ENCODE data around the gene SUSD4.

Gene SUSD4

DNA sequence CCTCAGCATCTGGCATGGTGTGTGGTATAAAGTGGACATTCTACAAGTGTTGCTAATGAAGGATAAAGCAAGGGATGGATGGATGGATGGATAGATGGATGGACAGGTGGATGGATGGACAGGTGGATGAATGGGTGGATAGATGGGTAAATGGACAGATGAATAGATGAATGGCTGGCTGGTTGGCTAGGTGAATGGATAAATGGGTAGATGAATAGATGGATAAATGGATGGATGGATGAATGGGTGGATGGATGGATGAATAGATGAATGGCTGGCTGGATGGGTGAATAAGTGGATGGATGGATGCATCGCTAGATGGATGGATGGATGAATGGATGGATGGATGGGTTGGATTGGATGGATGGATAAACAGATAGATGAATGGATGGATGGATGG, 66.2 kb downstream of the SUSD4 start:
- Histone ChIP-seq H3K9ac (ENCODE audit: low read length) (no peak overlapping the region), H3K4me1 (ENCODE audit: insufficient read depth, low read length, severe bottlenecking) (no peaks in the 10 kb centered on the region), H3K4me2 (ENCODE audit: low read length) (no peak overlapping the region), H3K79me2 (ENCODE audit: insufficient read depth, low read length) (no peaks in the 10 kb centered on the region), H4K20me1 (ENCODE audit: insufficient read depth, low read length) (no peaks in the 10 kb centered on the region), H3K9me3 (ENCODE audit: low read length) (no peaks in the 10 kb centered on the region), H3K27me3 (ENCODE audit: insufficient read depth, low read length) (no peaks in the 10 kb centered on the region), H3K27ac (ENCODE audit: low read depth, low read length, poor library complexity, severe bottlenecking) (no peak overlapping the region), H3K36me3 (ENCODE audit: insufficient read depth, low read length) (no peaks in the 10 kb centered on the region), H3K9me2 (ENCODE audit: low read depth, low read length) (no peaks in the 10 kb centered on the region), H2AFZ (ENCODE audit: low read length) (no peak overlapping the region), H3F3A (ENCODE audit: insufficient read depth, low read length) (no peaks in the 10 kb centered on the region), H3K4me3 (ENCODE audit: low read depth, low read length, poor library complexity, severe bottlenecking) (no peak overlapping the region)
- TF ChIP-seq, protein P1, sequence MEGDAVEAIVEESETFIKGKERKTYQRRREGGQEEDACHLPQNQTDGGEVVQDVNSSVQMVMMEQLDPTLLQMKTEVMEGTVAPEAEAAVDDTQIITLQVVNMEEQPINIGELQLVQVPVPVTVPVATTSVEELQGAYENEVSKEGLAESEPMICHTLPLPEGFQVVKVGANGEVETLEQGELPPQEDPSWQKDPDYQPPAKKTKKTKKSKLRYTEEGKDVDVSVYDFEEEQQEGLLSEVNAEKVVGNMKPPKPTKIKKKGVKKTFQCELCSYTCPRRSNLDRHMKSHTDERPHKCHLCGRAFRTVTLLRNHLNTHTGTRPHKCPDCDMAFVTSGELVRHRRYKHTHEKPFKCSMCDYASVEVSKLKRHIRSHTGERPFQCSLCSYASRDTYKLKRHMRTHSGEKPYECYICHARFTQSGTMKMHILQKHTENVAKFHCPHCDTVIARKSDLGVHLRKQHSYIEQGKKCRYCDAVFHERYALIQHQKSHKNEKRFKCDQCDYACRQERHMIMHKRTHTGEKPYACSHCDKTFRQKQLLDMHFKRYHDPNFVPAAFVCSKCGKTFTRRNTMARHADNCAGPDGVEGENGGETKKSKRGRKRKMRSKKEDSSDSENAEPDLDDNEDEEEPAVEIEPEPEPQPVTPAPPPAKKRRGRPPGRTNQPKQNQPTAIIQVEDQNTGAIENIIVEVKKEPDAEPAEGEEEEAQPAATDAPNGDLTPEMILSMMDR (IDR thresholded peaks at IDR 0.05; ENCODE audit: low read length): no peak
- no peak for TF ChIP-seq EZH2 (IDR thresholded peaks at IDR 0.05; ENCODE audit: borderline replicate concordance, low read length)

DNA sequence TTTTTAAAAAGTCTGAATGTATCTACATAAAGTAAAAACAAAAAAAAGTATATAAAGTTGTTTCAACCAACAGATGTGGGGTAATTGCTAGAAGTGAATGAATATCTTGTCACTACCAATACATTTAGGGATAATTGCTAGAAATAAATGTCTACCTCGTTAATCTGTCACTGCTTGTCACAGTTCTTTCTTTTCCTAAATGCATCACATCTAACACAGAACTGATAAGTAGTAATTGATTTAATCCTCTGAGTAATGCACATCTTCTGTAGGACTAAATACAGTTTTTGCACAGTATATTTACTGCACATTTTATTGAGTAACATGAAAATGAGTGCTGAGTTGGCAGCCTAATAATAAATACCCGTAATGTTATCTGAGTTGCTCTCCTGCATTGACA, 72.2 kb downstream of the SUSD4 start:
- no peaks in the 10 kb centered on the region for H3K9me2 ChIP-seq (ENCODE audit: low read depth, low read length)
- no peaks in the 10 kb centered on the region for H3K27me3 ChIP-seq (ENCODE audit: insufficient read depth, low read length)
- no peak overlapping the region for H3K4me3 ChIP-seq (ENCODE audit: low read depth, low read length, poor library complexity, severe bottlenecking)
- no peak overlapping the region for H3K4me2 ChIP-seq (ENCODE audit: low read length)
- no peak overlapping the region for H3K27ac ChIP-seq (ENCODE audit: low read depth, low read length, poor library complexity, severe bottlenecking)
- H3K9me3 ChIP-seq (ENCODE audit: low read length): no peaks in the 10 kb centered on the region
- no peaks in the 10 kb centered on the region for H3K4me1 ChIP-seq (ENCODE audit: insufficient read depth, low read length, severe bottlenecking)
- no peaks in the 10 kb centered on the region for H3K79me2 ChIP-seq (ENCODE audit: insufficient read depth, low read length)
- H3F3A ChIP-seq (ENCODE audit: insufficient read depth, low read length): no peaks in the 10 kb centered on the region
- H3K36me3 ChIP-seq (ENCODE audit: insufficient read depth, low read length): no peaks in the 10 kb centered on the region
- no peaks in the 10 kb centered on the region for H4K20me1 ChIP-seq (ENCODE audit: insufficient read depth, low read length)
- no peak overlapping the region for H2AFZ ChIP-seq (ENCODE audit: low read length)
- no peak overlapping the region for H3K9ac ChIP-seq (ENCODE audit: low read length)
- no peak for TF ChIP-seq EZH2 (IDR thresholded peaks at IDR 0.05; ENCODE audit: borderline replicate concordance, low read length)
- TF ChIP-seq, protein P1 (IDR thresholded peaks at IDR 0.05; ENCODE audit: low read length): no peak

DNA sequence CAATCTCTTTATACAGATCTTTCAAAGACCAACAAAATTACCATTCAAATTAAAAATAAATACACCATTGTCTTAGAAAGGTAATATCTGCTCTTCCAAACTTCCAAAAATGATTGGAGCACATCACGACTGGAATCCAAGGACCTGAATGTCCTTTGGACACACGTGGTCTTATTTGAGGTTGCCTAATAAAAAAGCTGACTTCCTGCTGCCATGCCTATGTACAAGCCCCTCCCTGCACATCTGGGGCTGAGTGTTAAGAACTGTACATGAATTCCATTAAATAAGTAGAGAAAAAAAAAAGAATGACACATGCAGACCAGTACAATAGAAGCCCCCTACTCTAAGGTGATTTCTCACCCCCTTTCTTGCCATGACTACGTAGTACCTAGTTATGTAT, 73.6 kb downstream of the SUSD4 start:
- Histone ChIP-seq H3K4me1 (ENCODE audit: insufficient read depth, low read length, severe bottlenecking) (no peaks in the 10 kb centered on the region), H3K36me3 (ENCODE audit: insufficient read depth, low read length) (no peaks in the 10 kb centered on the region), H3K9ac (ENCODE audit: low read length) (no peak overlapping the region), H3K9me2 (ENCODE audit: low read depth, low read length) (no peaks in the 10 kb centered on the region), H3K27ac (ENCODE audit: low read depth, low read length, poor library complexity, severe bottlenecking) (no peak overlapping the region), H3K27me3 (ENCODE audit: insufficient read depth, low read length) (no peaks in the 10 kb centered on the region), H3K4me2 (ENCODE audit: low read length) (no peak overlapping the region), H3F3A (ENCODE audit: insufficient read depth, low read length) (no peaks in the 10 kb centered on the region), H2AFZ (ENCODE audit: low read length) (no peak overlapping the region), H4K20me1 (ENCODE audit: insufficient read depth, low read length) (no peaks in the 10 kb centered on the region), H3K4me3 (ENCODE audit: low read depth, low read length, poor library complexity, severe bottlenecking) (no peak overlapping the region), H3K9me3 (ENCODE audit: low read length) (no peaks in the 10 kb centered on the region), H3K79me2 (ENCODE audit: insufficient read depth, low read length) (no peaks in the 10 kb centered on the region)
- TF ChIP-seq, protein P1 (IDR thresholded peaks at IDR 0.05; ENCODE audit: low read length): no peak
- TF ChIP-seq EZH2 (IDR thresholded peaks at IDR 0.05; ENCODE audit: borderline replicate concordance, low read length): no peak

Measured in OCI-LY1 (cell line).